ENCODE results near the gene PIM2.
A peak's percentile ranks its signal among the peaks of the same experiment; 100 is the strongest.

Gene PIM2

GRCh38 chrX:48927736-48928382 lies 9.0 kb upstream of the PIM2 start:
- Histone ChIP-seq H3K36me3 (ENCODE audit: control insufficient read depth, insufficient read depth, low read length) (no peaks in the 10 kb centered on the region), H3K9me3 (ENCODE audit: control insufficient read depth, low read length) (no peaks in the 10 kb centered on the region), H3K4me3 (ENCODE audit: low read length) (no peak overlapping the region), H3K27me3 (ENCODE audit: control insufficient read depth, insufficient read depth, low read length) (no peaks in the 10 kb centered on the region), H3K4me1 (ENCODE audit: control insufficient read depth, insufficient read depth, low read length) (no peaks in the 10 kb centered on the region), H3K9ac (ENCODE audit: low read length) (no peak overlapping the region)

- Histone ChIP-seq H3K4me3 (ENCODE audit: low read length) (no peak overlapping the region), H3K9ac (ENCODE audit: low read length) (no peak overlapping the region), H3K27me3 (ENCODE audit: control insufficient read depth, insufficient read depth, low read length) (no peaks in the 10 kb centered on the region), H3K9me3 (ENCODE audit: control insufficient read depth, low read length) (no peaks in the 10 kb centered on the region), H3K36me3 (ENCODE audit: control insufficient read depth, insufficient read depth, low read length) (no peaks in the 10 kb centered on the region), H3K4me1 (ENCODE audit: control insufficient read depth, insufficient read depth, low read length) (no peaks in the 10 kb centered on the region)
These were observed 8.3 kb upstream of the PIM2 start for GRCh38 chrX:48927123-48927522.

- Histone ChIP-seq H3K36me3 (ENCODE audit: control insufficient read depth, insufficient read depth, low read length) (no peaks in the 10 kb centered on the region), H3K27me3 (ENCODE audit: control insufficient read depth, insufficient read depth, low read length) (no peaks in the 10 kb centered on the region), H3K4me3 (ENCODE audit: low read length) (no peak overlapping the region), H3K4me1 (ENCODE audit: control insufficient read depth, insufficient read depth, low read length) (peaks cover 5% of the 10 kb centered on the region), H3K9me3 (ENCODE audit: control insufficient read depth, low read length) (no peaks in the 10 kb centered on the region), H3K9ac (ENCODE audit: low read length) (no peak overlapping the region)
These were observed 5.4 kb upstream of the PIM2 start for GRCh38 chrX:48924270-48924669.

GRCh38 chrX:48923771-48924170 lies 4.9 kb upstream of the PIM2 start:
- Histone ChIP-seq H3K4me1 (ENCODE audit: control insufficient read depth, insufficient read depth, low read length) (peaks cover 5% of the 10 kb centered on the region), H3K9ac (ENCODE audit: low read length) (no peak overlapping the region), H3K36me3 (ENCODE audit: control insufficient read depth, insufficient read depth, low read length) (no peaks in the 10 kb centered on the region), H3K9me3 (ENCODE audit: control insufficient read depth, low read length) (no peaks in the 10 kb centered on the region), H3K27me3 (ENCODE audit: control insufficient read depth, insufficient read depth, low read length) (no peaks in the 10 kb centered on the region), H3K4me3 (ENCODE audit: low read length) (no peak overlapping the region)

- Histone ChIP-seq H3K4me3 (ENCODE audit: low read length) (no peak overlapping the region), H3K27me3 (ENCODE audit: control insufficient read depth, insufficient read depth, low read length) (no peaks in the 10 kb centered on the region), H3K9ac (ENCODE audit: low read length) (no peak overlapping the region), H3K4me1 (ENCODE audit: control insufficient read depth, insufficient read depth, low read length) (peaks cover 11% of the 10 kb centered on the region), H3K36me3 (ENCODE audit: control insufficient read depth, insufficient read depth, low read length) (no peaks in the 10 kb centered on the region), H3K9me3 (ENCODE audit: control insufficient read depth, low read length) (no peaks in the 10 kb centered on the region)
These were observed 1.9 kb upstream of the PIM2 start for GRCh38 chrX:48920718-48921104.

- Histone ChIP-seq H3K36me3 (ENCODE audit: control insufficient read depth, insufficient read depth, low read length) (no peaks in the 10 kb centered on the region), H3K9ac (ENCODE audit: low read length) (peak overlapping the region; percentile 50), H3K27me3 (ENCODE audit: control insufficient read depth, insufficient read depth, low read length) (no peaks in the 10 kb centered on the region), H3K4me1 (ENCODE audit: control insufficient read depth, insufficient read depth, low read length) (peaks cover 11% of the 10 kb centered on the region), H3K4me3 (ENCODE audit: low read length) (no peak overlapping the region), H3K9me3 (ENCODE audit: control insufficient read depth, low read length) (no peaks in the 10 kb centered on the region)
These were observed 1.3 kb upstream of the PIM2 start for GRCh38 chrX:48919947-48920717.

GRCh38 chrX:48919360-48919841 lies 577 bp upstream of the PIM2 start:
- Histone ChIP-seq H3K9ac (ENCODE audit: low read length) (peak overlapping the region; percentile 50), H3K4me3 (ENCODE audit: low read length) (no peak overlapping the region)

GRCh38 chrX:48918301-48918642 lies 552 bp downstream of the PIM2 start:
- H3K9me3 ChIP-seq (ENCODE audit: control insufficient read depth, low read length): no peaks in the 10 kb centered on the region

More at GRCh38 chrX:48919360-48919841, 577 bp upstream of the PIM2 start:
- no peaks in the 10 kb centered on the region for H3K9me3 ChIP-seq (ENCODE audit: control insufficient read depth, low read length)
- no peaks in the 10 kb centered on the region for H3K36me3 ChIP-seq (ENCODE audit: control insufficient read depth, insufficient read depth, low read length)
- no peaks in the 10 kb centered on the region for H3K27me3 ChIP-seq (ENCODE audit: control insufficient read depth, insufficient read depth, low read length)
- peaks cover 11% of the 10 kb centered on the region for H3K4me1 ChIP-seq (ENCODE audit: control insufficient read depth, insufficient read depth, low read length)

GRCh38 chrX:48917139-48918001 lies 1.5 kb downstream of the PIM2 start:
- no peaks in the 10 kb centered on the region for H3K27me3 ChIP-seq (ENCODE audit: control insufficient read depth, insufficient read depth, low read length)
- H3K9ac ChIP-seq (ENCODE audit: low read length): peak overlapping the region; percentile 17

More at GRCh38 chrX:48918301-48918642, 552 bp downstream of the PIM2 start:
- Histone ChIP-seq H3K9ac (ENCODE audit: low read length) (peak overlapping the region; percentile 64), H3K36me3 (ENCODE audit: control insufficient read depth, insufficient read depth, low read length) (no peaks in the 10 kb centered on the region), H3K4me3 (ENCODE audit: low read length) (no peak overlapping the region), H3K27me3 (ENCODE audit: control insufficient read depth, insufficient read depth, low read length) (no peaks in the 10 kb centered on the region), H3K4me1 (ENCODE audit: control insufficient read depth, insufficient read depth, low read length) (peaks cover 11% of the 10 kb centered on the region)

GRCh38 chrX:48914593-48915493 lies 4.0 kb downstream of the PIM2 start:
- H3K36me3 ChIP-seq (ENCODE audit: control insufficient read depth, insufficient read depth, low read length): no peaks in the 10 kb centered on the region
- H3K9ac ChIP-seq (ENCODE audit: low read length): no peak overlapping the region
- H3K4me1 ChIP-seq (ENCODE audit: control insufficient read depth, insufficient read depth, low read length): peaks cover 17% of the 10 kb centered on the region
- no peaks in the 10 kb centered on the region for H3K9me3 ChIP-seq (ENCODE audit: control insufficient read depth, low read length)
- no peaks in the 10 kb centered on the region for H3K27me3 ChIP-seq (ENCODE audit: control insufficient read depth, insufficient read depth, low read length)
- no peak overlapping the region for H3K4me3 ChIP-seq (ENCODE audit: low read length)

More at GRCh38 chrX:48917139-48918001, 1.5 kb downstream of the PIM2 start:
- Histone ChIP-seq H3K4me3 (ENCODE audit: low read length) (no peak overlapping the region), H3K36me3 (ENCODE audit: control insufficient read depth, insufficient read depth, low read length) (no peaks in the 10 kb centered on the region), H3K4me1 (ENCODE audit: control insufficient read depth, insufficient read depth, low read length) (peaks cover 11% of the 10 kb centered on the region), H3K9me3 (ENCODE audit: control insufficient read depth, low read length) (no peaks in the 10 kb centered on the region)

GRCh38 chrX:48913605-48914366 lies 5.0 kb downstream of the PIM2 start:
- Histone ChIP-seq H3K9me3 (ENCODE audit: control insufficient read depth, low read length) (no peaks in the 10 kb centered on the region), H3K27me3 (ENCODE audit: control insufficient read depth, insufficient read depth, low read length) (no peaks in the 10 kb centered on the region), H3K36me3 (ENCODE audit: control insufficient read depth, insufficient read depth, low read length) (no peaks in the 10 kb centered on the region), H3K9ac (ENCODE audit: low read length) (no peak overlapping the region), H3K4me1 (ENCODE audit: control insufficient read depth, insufficient read depth, low read length) (peaks cover 12% of the 10 kb centered on the region), H3K4me3 (ENCODE audit: low read length) (no peak overlapping the region)
